ENCODE measurements around the gene GALNT10. TPM values are rescaled to one million over a fixed set of nuclear protein-coding genes. Genes with fewer than 3 reads are reported as not detected.

GALNT10 gene
- total and polyA plus RNA-seq, 10 donors = 7.6 to 50.2 (median 43.5) TPM

- 78 to 90% (median 85%) methylated on average over 4 of the region's 4 CpGs for WGBS, 5 donors
- no peak for TF ChIP-seq CTCF (IDR thresholded peaks at IDR 0.05 in 8 of 11, conservative IDR thresholded peaks at IDR 0.05 in 3 of 11)
- TF ChIP-seq POLR2AphosphoS5 (IDR thresholded peaks at IDR 0.05) = no peak
- TF ChIP-seq POLR2A (IDR thresholded peaks at IDR 0.05) = no peak
- H3K36me3 ChIP-seq = peaks cover 0 to 14% (median 0%) of the 10 kb centered on the region in 6 donors
- H3K4me1 ChIP-seq = peaks cover 0 to 29% (median 0%) of the 10 kb centered on the region in 6 donors
- intact Hi-C loops (cut with DNase I; ENCODE audit: low total_unique reads) = no loop called here
- no peak overlapping the region for H3K4me3 ChIP-seq
- no peak overlapping the region for H3K27ac ChIP-seq
- H3K27me3 ChIP-seq (replicated peaks in 1 of 7) = no peaks in the 10 kb centered on the region
- no peaks in the 10 kb centered on the region for H3K9me3 ChIP-seq
- DNase-seq = no peak
Observed at GRCh38 chr5:154313360-154314017, 123.0 kb downstream of the GALNT10 start.

- no peak overlapping the region for H3K4me3 ChIP-seq
- TF ChIP-seq POLR2AphosphoS5 (IDR thresholded peaks at IDR 0.05) = no peak
- no peak for TF ChIP-seq POLR2A (IDR thresholded peaks at IDR 0.05)
- no peak for TF ChIP-seq CTCF (IDR thresholded peaks at IDR 0.05 in 8 of 11, conservative IDR thresholded peaks at IDR 0.05 in 3 of 11)
- no peak overlapping the region for H3K27ac ChIP-seq
- no peaks in the 10 kb centered on the region for H3K27me3 ChIP-seq (replicated peaks in 1 of 7)
- WGBS, 5 donors = 92 to 96% (median 93%) methylated on average over 3 of the region's 3 CpGs
- DNase-seq = no peak
- peaks cover 0 to 21% (median 0%) of the 10 kb centered on the region in 6 donors for H3K36me3 ChIP-seq
- H3K4me1 ChIP-seq = peaks cover 0 to 18% (median 0%) of the 10 kb centered on the region in 6 donors
- H3K9me3 ChIP-seq = no peaks in the 10 kb centered on the region
- intact Hi-C loops (cut with DNase I; ENCODE audit: low total_unique reads) = no loop called here
Observed at GRCh38 chr5:154315196-154315595, 124.7 kb downstream of the GALNT10 start.

- Histone ChIP-seq H3K36me3 (peaks cover 0 to 21% (median 0%) of the 10 kb centered on the region in 6 donors), H3K27ac (no peak overlapping the region), H3K27me3 (replicated peaks in 1 of 7) (no peaks in the 10 kb centered on the region), H3K4me3 (no peak overlapping the region), H3K4me1 (peaks cover 0 to 17% (median under 1%) of the 10 kb centered on the region in 6 donors), H3K9me3 (no peaks in the 10 kb centered on the region)
- no peak for TF ChIP-seq POLR2A (IDR thresholded peaks at IDR 0.05)
- TF ChIP-seq CTCF (IDR thresholded peaks at IDR 0.05 in 8 of 11, conservative IDR thresholded peaks at IDR 0.05 in 3 of 11) = no peak
- TF ChIP-seq POLR2AphosphoS5 (IDR thresholded peaks at IDR 0.05) = no peak
- intact Hi-C loops (cut with DNase I; ENCODE audit: low total_unique reads) = no loop called here
- DNase-seq = no peak
Observed at GRCh38 chr5:154315756-154316155, 125.2 kb downstream of the GALNT10 start.

- Histone ChIP-seq H3K9me3 (no peaks in the 10 kb centered on the region), H3K27me3 (replicated peaks in 1 of 7) (no peaks in the 10 kb centered on the region), H3K36me3 (peaks cover 0 to 21% (median 0%) of the 10 kb centered on the region in 6 donors), H3K4me3 (no peak overlapping the region), H3K4me1 (peaks cover 0 to 15% (median 2%) of the 10 kb centered on the region in 6 donors), H3K27ac (no peak overlapping the region)
- intact Hi-C loops (cut with DNase I; ENCODE audit: low total_unique reads) = no loop called here
- no peak for DNase-seq
- WGBS, 5 donors = 64 to 90% (median 80%) methylated on average over 6 of the region's 6 CpGs
- no peak for TF ChIP-seq POLR2A (IDR thresholded peaks at IDR 0.05)
- TF ChIP-seq CTCF (IDR thresholded peaks at IDR 0.05 in 8 of 11, conservative IDR thresholded peaks at IDR 0.05 in 3 of 11) = no peak
- TF ChIP-seq POLR2AphosphoS5 (IDR thresholded peaks at IDR 0.05) = no peak
Observed at GRCh38 chr5:154316223-154316935, 125.8 kb downstream of the GALNT10 start.

All from spleen (tissue), 11 donors.